Measurements from ENCODE around the gene UBXN7. TPM values are rescaled to one million over a fixed set of nuclear protein-coding genes. Genes with fewer than 3 reads are reported as not detected.

Gene UBXN7
- total RNA-seq, 2 donors from 2014 or later = 109 to 120 TPM

DNA sequence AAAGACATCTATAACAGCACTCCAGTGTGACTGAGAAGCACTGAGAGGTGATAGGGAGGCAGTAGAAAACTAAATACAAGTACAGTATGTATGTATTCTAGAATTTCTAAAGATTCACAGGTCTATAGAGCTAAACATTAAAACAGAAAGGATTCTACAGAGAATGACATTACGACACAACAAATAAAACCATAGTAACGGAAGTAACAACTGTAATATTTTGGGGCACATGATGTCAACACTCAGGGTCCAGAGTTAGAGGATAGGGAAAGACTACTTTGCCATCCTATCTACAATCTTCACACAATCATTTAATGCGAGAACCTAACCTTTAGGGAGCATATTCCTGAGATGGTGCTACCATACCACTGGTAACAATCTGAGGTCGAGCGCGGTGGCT lies 13.6 kb downstream of the UBXN7 start:
- no peaks in the 10 kb centered on the region for H3K9me3 ChIP-seq (ENCODE audit: control insufficient read depth, low read length)
- no peak for DNase-seq
- WGBS, 2 experiments (ENCODE audit: insufficient coverage in 1 of 2, insufficient read length in 1 of 2) = 94 to 95% methylated on average over 5 to 6 of the region's 6 CpGs
- no peak overlapping the region for H3K27ac ChIP-seq (ENCODE audit: low read depth, low read length)
- TF ChIP-seq CTCF (conservative IDR thresholded peaks at IDR 0.05) = no peak
- Mint-ChIP-seq H3K4me3 (no peak overlapping the region), H3K36me3 (ENCODE audit: low read depth) (peaks cover 17% of the 10 kb centered on the region), H3K4me1 (peaks cover 14% of the 10 kb centered on the region), H3K9me3 (no peaks in the 10 kb centered on the region), H3K27ac (no peak overlapping the region), H3K27me3 (ENCODE audit: insufficient read depth) (no peaks in the 10 kb centered on the region)
- peaks cover 8% of the 10 kb centered on the region for H3K36me3 ChIP-seq (ENCODE audit: control insufficient read depth, insufficient read depth, low read length)
- no peaks in the 10 kb centered on the region for H3K27me3 ChIP-seq (ENCODE audit: control insufficient read depth, insufficient read depth, low read length, poor library complexity, severe bottlenecking)
- peaks cover 6% of the 10 kb centered on the region for H3K4me1 ChIP-seq (ENCODE audit: control insufficient read depth, insufficient read depth, low read length)
- no peak overlapping the region for H3K4me3 ChIP-seq (ENCODE audit: low read length)
- no peak overlapping the region for H3K9ac ChIP-seq (ENCODE audit: extremely low read depth, low read length, poor library complexity, severe bottlenecking)

- H3K4me1 Mint-ChIP-seq = no peaks in the 10 kb centered on the region
- no peaks in the 10 kb centered on the region for H3K4me1 ChIP-seq (ENCODE audit: control insufficient read depth, insufficient read depth, low read length)
- H3K4me3 ChIP-seq (ENCODE audit: low read length) = no peak overlapping the region
- H3K9me3 Mint-ChIP-seq = peaks cover 6% of the 10 kb centered on the region
- peaks cover 16% of the 10 kb centered on the region for H3K9me3 ChIP-seq (ENCODE audit: control insufficient read depth, low read length)
- H3K27me3 Mint-ChIP-seq (ENCODE audit: insufficient read depth) = no peaks in the 10 kb centered on the region
- no peak overlapping the region for H3K4me3 Mint-ChIP-seq
- 92 to 100% methylated on average over 2 to 3 of the region's 3 CpGs for WGBS, 2 experiments (ENCODE audit: insufficient coverage in 1 of 2, insufficient read length in 1 of 2)
- no peak overlapping the region for H3K9ac ChIP-seq (ENCODE audit: extremely low read depth, low read length, poor library complexity, severe bottlenecking)
- H3K36me3 ChIP-seq (ENCODE audit: control insufficient read depth, insufficient read depth, low read length) = peaks cover 8% of the 10 kb centered on the region
- H3K27ac ChIP-seq (ENCODE audit: low read depth, low read length) = no peak overlapping the region
- H3K36me3 Mint-ChIP-seq (ENCODE audit: low read depth) = peaks cover 24% of the 10 kb centered on the region
- no peak for TF ChIP-seq CTCF (conservative IDR thresholded peaks at IDR 0.05)
- DNase-seq = no peak
- H3K27ac Mint-ChIP-seq = no peak overlapping the region
- H3K27me3 ChIP-seq (ENCODE audit: control insufficient read depth, insufficient read depth, low read length, poor library complexity, severe bottlenecking) = no peaks in the 10 kb centered on the region
These were observed 17.8 kb downstream of the UBXN7 start for GRCh38 chr3:196414469-196414868.

DNA sequence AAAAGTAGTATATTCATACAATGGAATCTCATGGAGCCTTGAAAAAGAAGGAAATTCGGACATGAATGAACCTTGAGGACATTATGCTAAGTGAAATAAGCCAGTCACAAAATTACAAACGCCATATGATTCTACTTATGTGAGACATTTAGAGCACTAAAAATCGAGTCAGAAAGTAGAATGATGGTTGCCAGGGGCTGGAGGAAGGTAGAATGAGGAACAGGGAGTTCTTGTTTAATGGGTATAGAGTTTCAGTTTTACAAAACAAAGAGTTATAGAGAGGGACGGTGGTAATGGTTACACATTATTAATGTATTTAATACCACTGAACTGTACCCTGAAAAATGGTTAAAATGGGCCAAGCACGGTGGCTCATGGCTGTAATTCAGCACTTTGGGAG lies 19.5 kb downstream of the UBXN7 start:
- Histone ChIP-seq H3K27me3 (ENCODE audit: control insufficient read depth, insufficient read depth, low read length, poor library complexity, severe bottlenecking) (no peaks in the 10 kb centered on the region), H3K36me3 (ENCODE audit: control insufficient read depth, insufficient read depth, low read length) (peaks cover 18% of the 10 kb centered on the region), H3K9me3 (ENCODE audit: control insufficient read depth, low read length) (peaks cover 32% of the 10 kb centered on the region), H3K4me3 (ENCODE audit: low read length) (no peak overlapping the region), H3K9ac (ENCODE audit: extremely low read depth, low read length, poor library complexity, severe bottlenecking) (no peak overlapping the region), H3K4me1 (ENCODE audit: control insufficient read depth, insufficient read depth, low read length) (no peaks in the 10 kb centered on the region), H3K27ac (ENCODE audit: low read depth, low read length) (no peak overlapping the region)
- WGBS, 2 experiments (ENCODE audit: insufficient coverage in 1 of 2, insufficient read length in 1 of 2) = 86 to 91% methylated on average over 3 to 5 of the region's 5 CpGs
- no peak for DNase-seq
- no peak overlapping the region for H3K27ac Mint-ChIP-seq
- H3K36me3 Mint-ChIP-seq (ENCODE audit: low read depth) = peaks cover 36% of the 10 kb centered on the region
- H3K27me3 Mint-ChIP-seq (ENCODE audit: insufficient read depth) = no peaks in the 10 kb centered on the region
- H3K9me3 Mint-ChIP-seq = peaks cover 17% of the 10 kb centered on the region
- no peaks in the 10 kb centered on the region for H3K4me1 Mint-ChIP-seq
- H3K4me3 Mint-ChIP-seq = no peak overlapping the region
- no peak for TF ChIP-seq CTCF (conservative IDR thresholded peaks at IDR 0.05)
